HCT116 (cell line): ENCODE measurements around the gene PTPDC1. TPM values are rescaled to one million over a fixed set of nuclear protein-coding genes. Genes with fewer than 3 reads are reported as not detected.

ENCODE experiments used
- ATAC-seq: fragments of 200-7000 bp; cut with Tn5 transposase; 2 replicates; pipeline ENCODE4 v1.9.1; 2020; ENCODE audit warnings: mild to moderate bottlenecking, moderate library complexity
- BruUV-seq: library from RNA; stranded (reverse); fragments of 400-500 nt; replicated peaks from 2 replicates; lab custom pipeline; 2021; lab: Mats Ljungman, UMichigan
- CTCF ChIA-PET: fragments of 300-600 bp; sonication (Branson Sonifier 250); formaldehyde crosslinking; loops from one replicate; lab custom pipeline; 2021; ENCODE audit warnings: antibody characterized with exemption; lab: Charles Lee
- POLR2A ChIA-PET: fragments of 300-600, 350-600 bp; sonication (Branson Sonifier 250); formaldehyde crosslinking; loops from one replicate; lab custom pipeline; 2021; ENCODE audit warnings: antibody characterized with exemption; lab: Charles Lee
- RAD21 ChIA-PET, 2 experiments: fragments of 300-600 bp; sonication (Branson Sonifier 250); formaldehyde crosslinking; loops; one replicate each; lab custom pipeline; 2023; ENCODE audit warnings: low total read pairs in 2 of 2; ENCODE audit not compliant: uncharacterized antibody in 2 of 2, unreplicated experiment in 2 of 2, low non-redundant PET in 1 of 2; lab: Charles Lee
- DNase-seq: peaks from one replicate; pipeline ENCODE4 v3.0.0-alpha.2; 2010; ENCODE audit warnings: low read depth, low spot score
- H2AFZ ChIP-seq: fragments of 200-600 bp; shearing (Covaris generic), sonication (generic); 2 replicates; pipeline ENCODE4 v1.6.1; 2017; ENCODE audit warnings: low read depth, mixed run types, mixed read lengths, antibody characterized with exemption, low read length; ENCODE audit not compliant: poor library complexity, severe bottlenecking
- H3K27ac ChIP-seq: 2 replicates; pipeline ENCODE4 v1.5.1; 2012; ENCODE audit warnings: low read depth, low read length
- H3K27me3 ChIP-seq: fragments of 200-600 bp; sonication (generic); 2 replicates; pipeline ENCODE4 v1.6.1; 2016; ENCODE audit warnings: mixed run types, low read length, mixed read lengths; ENCODE audit not compliant: insufficient read depth
- H3K36me3 ChIP-seq, 2 experiments: fragments of 200-500 bp in 1 of 2; fragments of 200-600 bp in 1 of 2; sonication (Bioruptor generic) in 1 of 2; sonication (generic) in 1 of 2; 2 replicates each; pipeline versions ENCODE4 v1.5.1 to v1.6.1; 2014 to 2016; ENCODE audit warnings: low read length in 2 of 2, inconsistent platforms in 1 of 2, mixed read lengths in 1 of 2, mixed run types in 1 of 2; ENCODE audit not compliant: insufficient read depth in 2 of 2, control insufficient read depth in 1 of 2
- H3K4me1 ChIP-seq, 2 experiments: fragments of 200-600 bp in 1 of 2; sonication (generic) in 1 of 2; 2 replicates each; pipeline versions ENCODE4 v1.5.1 to v1.6.1; 2012 to 2017; ENCODE audit warnings: low read length in 2 of 2, inconsistent platforms in 1 of 2, mild to moderate bottlenecking in 1 of 2, mixed read lengths in 1 of 2, mixed run types in 1 of 2, moderate library complexity in 1 of 2; ENCODE audit not compliant: insufficient read depth in 2 of 2, control insufficient read depth in 1 of 2
- H3K4me2 ChIP-seq: fragments of 200-600 bp; sonication (generic); 2 replicates; pipeline ENCODE4 v1.6.1; 2017; ENCODE audit warnings: mixed run types, low read length, mixed read lengths
- H3K4me3 ChIP-seq, 2 experiments: fragments of 200-600 bp in 1 of 2; sonication (generic) in 1 of 2; replicated peaks in 1 of 2; 2 replicates each; pipeline ENCODE4 v1.5.1; 2011 to 2016; ENCODE audit warnings: low read length in 2 of 2, control low read depth in 1 of 2, low read depth in 1 of 2, mild to moderate bottlenecking in 1 of 2, mixed read lengths in 1 of 2, mixed run types in 1 of 2
- H3K79me2 ChIP-seq: fragments of 200-600 bp; sonication (generic); 2 replicates; pipeline ENCODE4 v1.6.1; 2017; ENCODE audit warnings: mild to moderate bottlenecking, mixed run types, low read length, moderate library complexity, mixed read lengths; ENCODE audit not compliant: insufficient read depth
- H3K9ac ChIP-seq: fragments of 200-600 bp; sonication (generic); 2 replicates; pipeline ENCODE4 v1.6.1; 2016; ENCODE audit warnings: low read length, mixed read lengths
- H3K9me2 ChIP-seq: fragments of 200-600 bp; sonication (generic), shearing (Covaris generic); 2 replicates; pipeline ENCODE4 v1.6.1; 2017; ENCODE audit warnings: mixed run types, mild to moderate bottlenecking, moderate library complexity; ENCODE audit not compliant: insufficient read depth
- H3K9me3 ChIP-seq, 2 experiments: fragments of 200-500 bp in 1 of 2; fragments of 200-600 bp in 1 of 2; sonication (Bioruptor generic) in 1 of 2; sonication (generic) in 1 of 2; 2 replicates each; pipeline ENCODE4 v1.6.1; 2014 to 2017; ENCODE audit warnings: low read length in 2 of 2, mixed read lengths in 2 of 2, inconsistent platforms in 1 of 2, low read depth in 1 of 2, mild to moderate bottlenecking in 1 of 2, mixed run types in 1 of 2, moderate library complexity in 1 of 2; ENCODE audit not compliant: control insufficient read depth in 1 of 2, insufficient read depth in 1 of 2
- H4K20me1 ChIP-seq: fragments of 200-600 bp; sonication (generic), shearing (Covaris generic); 2 replicates; pipeline ENCODE4 v1.6.1; 2017; ENCODE audit warnings: mixed run types, mild to moderate bottlenecking, moderate library complexity; ENCODE audit not compliant: insufficient read depth
- ATF3 ChIP-seq: IDR thresholded peaks from 2 replicates; pipeline ENCODE4 v1.6.1; 2012
- CBX3 ChIP-seq: IDR thresholded peaks from 2 replicates; pipeline ENCODE4 v1.6.1; 2012; ENCODE audit warnings: low read depth
- CEBPB ChIP-seq: IDR thresholded peaks from 2 replicates; pipeline ENCODE4 v1.6.1; 2012; ENCODE audit warnings: low read depth
- CTCF ChIP-seq, 3 experiments: fragments of 200-600 bp in 1 of 3; sonication (generic) in 1 of 3; IDR thresholded peaks in 2 of 3; conservative IDR thresholded peaks in 1 of 3; 2 replicates each; pipeline ENCODE4 v1.5.1; 2012 to 2017; ENCODE audit warnings: low read depth in 2 of 3, low read length in 2 of 3, antibody characterized with exemption in 1 of 3, borderline replicate concordance in 1 of 3, control low read depth in 1 of 3, mild to moderate bottlenecking in 1 of 3, mixed read lengths in 1 of 3, mixed run types in 1 of 3, moderate library complexity in 1 of 3; ENCODE audit not compliant: insufficient read depth in 1 of 3
- EGR1 ChIP-seq: IDR thresholded peaks from 2 replicates; pipeline ENCODE4 v1.6.1; 2012; ENCODE audit warnings: low read depth
- EZH2 ChIP-seq: fragments of 200-600 bp; sonication (generic); IDR thresholded peaks from 2 replicates; pipeline ENCODE4 v1.6.1; 2017; ENCODE audit warnings: antibody characterized with exemption, mixed run types
- FOSL1 ChIP-seq: IDR thresholded peaks from 2 replicates; pipeline ENCODE4 v1.6.1; 2012; ENCODE audit warnings: low read depth
- JUND ChIP-seq: IDR thresholded peaks from 2 replicates; pipeline ENCODE4 v1.6.1; 2012
- MAX ChIP-seq: IDR thresholded peaks from 2 replicates; pipeline ENCODE4 v1.6.1; 2012
- POLR2A ChIP-seq: IDR thresholded peaks from 2 replicates; pipeline ENCODE4 v1.7.0; 2011; ENCODE audit warnings: borderline replicate concordance; ENCODE audit not compliant: insufficient read depth, insufficient read length; ENCODE audit errors: extremely low read depth
- REST ChIP-seq: IDR thresholded peaks from 2 replicates; pipeline ENCODE4 v1.6.1; 2012; ENCODE audit warnings: low read depth
- SRF ChIP-seq: IDR thresholded peaks from 2 replicates; pipeline ENCODE4 v1.6.1; 2012; ENCODE audit warnings: low read depth
- ZBTB33 ChIP-seq: IDR thresholded peaks from 2 replicates; pipeline ENCODE4 v1.6.1; 2011; ENCODE audit warnings: mild to moderate bottlenecking, low read length, moderate library complexity; ENCODE audit not compliant: insufficient replicate concordance; ENCODE audit errors: extremely low read depth
- intact Hi-C: fragments of 100-400 bp; cut with micrococcal nuclease; formaldehyde crosslinking; loops from 2 replicates; pipeline ENCODE4 v1.10.0; 2022
- total RNA-seq: library from RNA; stranded (reverse); gene quantifications from one replicate; pipeline ENCODE4 v1.2.1, GENCODE V29; 2021; ENCODE audit not compliant: unreplicated experiment

Gene PTPDC1
- total RNA-seq, 1 experiment from 2014 or later = 12.7 TPM

GRCh38 chr9:94140418-94140780, 56.1 kb downstream of the PTPDC1 start:
- Histone ChIP-seq H3K9me3 (no peaks in the 10 kb centered on the region), H3K9me2 (no peaks in the 10 kb centered on the region), H2AFZ (peak overlapping the region; percentile 81), H3K27me3 (no peaks in the 10 kb centered on the region), H3K4me3 (peak overlapping the region in 1 of 2 experiments; percentile 22; a peak in 2 of 4 replicates), H3K4me1 (peaks cover 19 to 25% of the 10 kb centered on the region in 2 experiments), H3K36me3 (no peaks in the 10 kb centered on the region), H3K27ac (peak overlapping the region; percentile 57), H3K4me2 (peak overlapping the region; percentile 69), H3K9ac (peak overlapping the region; percentile 25), H4K20me1 (no peaks in the 10 kb centered on the region), H3K79me2 (no peaks in the 10 kb centered on the region)
- ATAC-seq (peak; percentile 27; the same call in 1 of the 2 replicates), DNase-seq (no peak)
- TF ChIP-seq JUND (no peak), CBX3 (no peak), REST (no peak), POLR2A (no peak), CTCF (IDR thresholded peaks at IDR 0.05 in 2 of 3, conservative IDR thresholded peaks at IDR 0.05 in 1 of 3; ENCODE audit: borderline replicate concordance in 1 of 3, insufficient read depth in 1 of 3, low read depth in 2 of 3, low read length in 2 of 3) (no peak), EZH2 (no peak), MAX (no peak), EGR1 (no peak), CEBPB (no peak), ATF3 (no peak), SRF (no peak), FOSL1 (no peak), ZBTB33 (no peak)
- intact Hi-C loops = loop anchor here (1.0 kb wide), 1 partner anchor 20 kb away; no protein-coding TSS in a partner anchor
- ChIA-PET RAD21 (interaction anchor here in 1 of 2 experiments (1.6 kb wide), 1 partner anchor 30 kb away, joined by 3 read pairs; no protein-coding TSS in a partner anchor), POLR2A (interaction anchor here (1.7 to 1.8 kb wide), 2 partner anchors 17 to 55 kb away, joined by 4 to 5 read pairs; no protein-coding TSS in a partner anchor), CTCF (no interaction called here)
- BruUV-seq = no TSS peak
